Hepatocyte (in vitro differentiated cells): ENCODE measurements around the gene E2F3. TPM values are rescaled to one million over a fixed set of nuclear protein-coding genes. Genes with fewer than 3 reads are reported as not detected.
A peak's percentile ranks its signal among the peaks of the same experiment; 100 is the strongest.

ENCODE experiments used
- DNase-seq: peaks from one replicate; pipeline ENCODE4 v3.0.0-alpha.2; 2016; ENCODE audit warnings: low spot score
- H2AFZ ChIP-seq: fragments of 200-600 bp; sonication (generic); 2 replicates; pipeline ENCODE4 v1.6.0; 2016; ENCODE audit warnings: antibody characterized with exemption, mild to moderate bottlenecking
- H3K27ac ChIP-seq: fragments of 200-600 bp; sonication (generic); 2 replicates; pipeline ENCODE4 v1.5.1; 2016; ENCODE audit warnings: mild to moderate bottlenecking
- H3K27me3 ChIP-seq: fragments of 200-600 bp; sonication (generic); 2 replicates; pipeline ENCODE4 v1.6.1; 2016
- H3K36me3 ChIP-seq: fragments of 200-600 bp; sonication (generic); replicated peaks from 2 replicates; pipeline ENCODE4 v1.5.1; 2016; ENCODE audit warnings: low read depth; ENCODE audit not compliant: insufficient read depth
- H3K4me1 ChIP-seq: fragments of 200-600 bp; sonication (generic); 2 replicates; pipeline ENCODE4 v1.5.1; 2016; ENCODE audit warnings: mild to moderate bottlenecking, moderate library complexity; ENCODE audit not compliant: insufficient read depth
- H3K4me2 ChIP-seq: fragments of 200-600 bp; sonication (generic); 2 replicates; pipeline ENCODE4 v1.6.0; 2016
- H3K4me3 ChIP-seq: fragments of 200-600 bp; sonication (generic); 2 replicates; pipeline ENCODE4 v1.5.1; 2016; ENCODE audit warnings: mild to moderate bottlenecking
- H3K79me2 ChIP-seq: fragments of 200-600 bp; sonication (generic); 2 replicates; pipeline ENCODE4 v1.6.0; 2017; ENCODE audit warnings: mild to moderate bottlenecking
- H3K9me2 ChIP-seq: fragments of 200-600 bp; sonication (generic); replicated peaks from 2 replicates; pipeline ENCODE4 v1.6.0; 2017; ENCODE audit warnings: mild to moderate bottlenecking; ENCODE audit not compliant: insufficient read depth
- H3K9me3 ChIP-seq: fragments of 200-600 bp; sonication (generic); 2 replicates; pipeline ENCODE4 v1.5.1; 2016; ENCODE audit warnings: low read depth, mild to moderate bottlenecking
- H4K20me1 ChIP-seq: fragments of 200-600 bp; sonication (generic); 2 replicates; pipeline ENCODE4 v1.6.0; 2016; ENCODE audit warnings: mild to moderate bottlenecking; ENCODE audit not compliant: insufficient read depth, poor library complexity, severe bottlenecking
- EZH2 ChIP-seq: fragments of 200-600 bp; sonication (generic); IDR thresholded peaks from 2 replicates; pipeline ENCODE4 v1.6.1; 2016; ENCODE audit warnings: antibody characterized with exemption, mild to moderate bottlenecking, borderline replicate concordance
- EZH2phosphoT487 ChIP-seq: fragments of 200-600 bp; sonication (generic); IDR thresholded peaks from one replicate; pipeline ENCODE4 v1.6.1; 2018; ENCODE audit warnings: antibody characterized with exemption, mild to moderate bottlenecking, low read depth, moderate library complexity; ENCODE audit not compliant: unreplicated experiment, severe bottlenecking
- WGBS: methylation state at CpG from one replicate; pipeline ENCODE4 v1.1.6; 2016; ENCODE audit warnings: low lambda C conversion rate; ENCODE audit errors: missing lambda C conversion rate; 5-methylcytosine and 5-hydroxymethylcytosine counted together
- polyA plus RNA-seq: library from polyadenylated mRNA; unstranded; fragments of >200 nt; fragmentation: Nextera tagmentation; extraction: Ambion mirVana; gene quantifications from 2 replicates; pipeline ENCODE4 v1.2.1, GENCODE V29; 2016
- total RNA-seq: library from RNA; depleted of rRNA; stranded (reverse); fragments of >200 nt; gene quantifications from 2 replicates; pipeline ENCODE4 v1.2.3, GENCODE V29; 2014
- TF ChIP-seq, protein P1 (sequence below): fragments of 200-600 bp; sonication (generic); IDR thresholded peaks from 2 replicates; pipeline ENCODE4 v1.5.1; 2016; ENCODE audit warnings: antibody characterized with exemption, mild to moderate bottlenecking; ENCODE audit not compliant: poor library complexity

E2F3 gene
- total and polyA plus RNA-seq, 2 experiments from 2014 or later, result 8.4 to 13.3 TPM

DNA sequence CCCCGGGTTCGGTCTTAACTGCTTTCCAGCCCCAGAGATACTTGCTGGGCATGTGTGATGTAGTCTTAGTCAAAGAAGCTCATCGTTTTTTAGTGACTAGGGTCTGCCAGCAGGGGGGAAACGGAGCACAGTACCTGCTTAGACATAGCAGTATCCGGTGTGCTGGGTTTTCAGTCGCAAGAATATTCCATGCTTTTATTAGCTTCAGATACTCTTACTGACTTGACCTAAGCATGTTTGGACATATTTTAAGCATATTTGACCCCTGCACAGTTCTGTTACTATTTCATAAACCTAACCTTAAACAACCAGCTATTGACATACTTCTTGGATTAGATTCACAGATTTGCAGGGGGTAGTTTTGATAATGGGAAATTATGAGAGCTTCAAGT, 3.0 kb downstream of the E2F3 start:
- Histone ChIP-seq H3K4me3 (peak overlapping the region; percentile 89), H3K9me3 (no peaks in the 10 kb centered on the region), H3K36me3 (no peaks in the 10 kb centered on the region), H3K9me2 (no peaks in the 10 kb centered on the region), H2AFZ (peak overlapping the region; percentile 58), H3K4me2 (peak overlapping the region; percentile 85), H3K27me3 (no peaks in the 10 kb centered on the region), H4K20me1 (peaks cover 2% of the 10 kb centered on the region), H3K27ac (peak overlapping the region; percentile 99), H3K4me1 (no peaks in the 10 kb centered on the region), H3K79me2 (peaks cover 50% of the 10 kb centered on the region)
- TF ChIP-seq, protein P1, sequence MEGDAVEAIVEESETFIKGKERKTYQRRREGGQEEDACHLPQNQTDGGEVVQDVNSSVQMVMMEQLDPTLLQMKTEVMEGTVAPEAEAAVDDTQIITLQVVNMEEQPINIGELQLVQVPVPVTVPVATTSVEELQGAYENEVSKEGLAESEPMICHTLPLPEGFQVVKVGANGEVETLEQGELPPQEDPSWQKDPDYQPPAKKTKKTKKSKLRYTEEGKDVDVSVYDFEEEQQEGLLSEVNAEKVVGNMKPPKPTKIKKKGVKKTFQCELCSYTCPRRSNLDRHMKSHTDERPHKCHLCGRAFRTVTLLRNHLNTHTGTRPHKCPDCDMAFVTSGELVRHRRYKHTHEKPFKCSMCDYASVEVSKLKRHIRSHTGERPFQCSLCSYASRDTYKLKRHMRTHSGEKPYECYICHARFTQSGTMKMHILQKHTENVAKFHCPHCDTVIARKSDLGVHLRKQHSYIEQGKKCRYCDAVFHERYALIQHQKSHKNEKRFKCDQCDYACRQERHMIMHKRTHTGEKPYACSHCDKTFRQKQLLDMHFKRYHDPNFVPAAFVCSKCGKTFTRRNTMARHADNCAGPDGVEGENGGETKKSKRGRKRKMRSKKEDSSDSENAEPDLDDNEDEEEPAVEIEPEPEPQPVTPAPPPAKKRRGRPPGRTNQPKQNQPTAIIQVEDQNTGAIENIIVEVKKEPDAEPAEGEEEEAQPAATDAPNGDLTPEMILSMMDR, result peak; percentile 56
- no peak for TF ChIP-seq EZH2
- peak; percentile 85 for DNase-seq
- WGBS, result 2% methylated on average over 6 of the region's 6 CpGs

DNA sequence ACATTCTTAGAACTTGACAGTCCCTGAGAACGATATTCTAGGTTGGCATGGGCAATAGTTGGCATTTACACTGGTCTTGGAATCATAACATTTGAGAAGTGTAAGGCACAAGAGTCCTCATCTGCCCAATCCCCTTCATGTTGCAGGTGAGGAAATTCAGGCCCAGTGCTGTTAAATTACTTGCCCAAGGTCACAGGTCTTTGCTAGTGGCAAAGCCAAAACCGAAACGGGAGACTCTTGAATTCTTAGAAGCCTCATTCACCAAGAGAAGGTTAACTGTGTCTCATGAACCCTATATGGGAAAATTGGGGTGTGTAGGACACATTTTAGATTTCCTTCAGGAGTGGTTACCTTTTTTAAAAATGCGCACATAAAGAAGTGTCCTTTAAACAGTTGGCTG, 7.2 kb downstream of the E2F3 start:
- no peak overlapping the region for H2AFZ ChIP-seq
- no peak for DNase-seq
- no peaks in the 10 kb centered on the region for H3K36me3 ChIP-seq
- H4K20me1 ChIP-seq, result peaks cover 8% of the 10 kb centered on the region
- H3K79me2 ChIP-seq, result peaks cover 92% of the 10 kb centered on the region
- 96% methylated on average over 4 of the region's 4 CpGs for WGBS
- no peak overlapping the region for H3K4me2 ChIP-seq
- H3K27ac ChIP-seq, result no peak overlapping the region
- no peaks in the 10 kb centered on the region for H3K27me3 ChIP-seq
- TF ChIP-seq, protein P1, result no peak
- TF ChIP-seq EZH2phosphoT487, result no peak
- TF ChIP-seq EZH2, result no peak
- no peak overlapping the region for H3K4me3 ChIP-seq
- no peaks in the 10 kb centered on the region for H3K9me2 ChIP-seq
- H3K4me1 ChIP-seq, result no peaks in the 10 kb centered on the region
- no peaks in the 10 kb centered on the region for H3K9me3 ChIP-seq

DNA sequence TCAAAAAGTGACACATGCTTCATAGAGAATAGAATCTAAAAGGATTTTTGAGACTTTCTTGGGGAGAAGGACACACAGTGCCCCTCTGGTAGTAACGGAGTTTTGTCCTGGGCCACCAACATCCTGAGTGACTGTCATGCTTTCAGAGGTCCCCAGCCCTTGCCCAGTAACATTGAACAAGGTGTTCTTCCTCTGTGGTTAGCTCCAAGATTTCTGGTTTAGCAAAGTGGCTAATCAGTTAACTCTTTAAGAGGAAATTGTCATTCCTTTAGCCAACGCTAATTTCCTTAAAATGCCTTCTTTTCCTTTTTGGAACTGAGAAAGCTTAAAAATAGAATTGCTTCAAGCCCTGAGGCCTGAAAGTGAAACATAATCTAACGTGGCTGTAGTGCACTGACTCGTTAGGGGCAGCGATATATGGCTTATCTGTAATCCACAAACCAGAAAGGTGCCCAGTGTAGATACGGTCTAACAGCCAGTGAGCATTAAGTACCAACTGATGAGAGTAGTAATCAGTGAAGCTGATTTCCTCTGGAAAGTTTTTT, 7.8 kb downstream of the E2F3 start:
- H3K27ac ChIP-seq, result no peak overlapping the region

More for the DNA sequence above, 7.8 kb downstream of the E2F3 start:
- H3K36me3 ChIP-seq, result no peaks in the 10 kb centered on the region
- WGBS, result 71% methylated on average over 6 of the region's 6 CpGs
- H3K4me1 ChIP-seq, result no peaks in the 10 kb centered on the region
- H3K4me2 ChIP-seq, result no peak overlapping the region
- no peaks in the 10 kb centered on the region for H3K27me3 ChIP-seq
- no peak overlapping the region for H2AFZ ChIP-seq
- H3K79me2 ChIP-seq, result peaks cover 99% of the 10 kb centered on the region
- TF ChIP-seq EZH2phosphoT487 (no peak), EZH2 (no peak)
- TF ChIP-seq, protein P1, result no peak
- DNase-seq, result no peak
- H4K20me1 ChIP-seq, result peaks cover 8% of the 10 kb centered on the region
- H3K9me3 ChIP-seq, result no peaks in the 10 kb centered on the region
- H3K9me2 ChIP-seq, result no peaks in the 10 kb centered on the region
- H3K4me3 ChIP-seq, result no peak overlapping the region
